Activated T-cell treated with anti-CD3 and anti-CD28 coated beads, Interleukin-2, amount 50 U/mL, for 4 hours (primary cell): ENCODE results near the gene C14orf39. TPM values are rescaled to one million over a fixed set of nuclear protein-coding genes. Genes with fewer than 3 reads are reported as not detected.
"Not testable (repeated sequence)": the region's sequence is repeated elsewhere in the genome, so short reads cannot be mapped to it uniquely, and the experiment has no call there.

ENCODE experiments used
- ATAC-seq, 2 donors: fragments of 200-7000 bp; cut with Tn5 transposase; one replicate each; pipeline ENCODE4 v1.10.0; 2021
- DNase-seq: peaks from one replicate; pipeline ENCODE4 v3.0.0-alpha.2; 2020
- H3K27me3 Mint-ChIP-seq: one replicate; pipeline ENCODE4 v1.8.0; 2021; ENCODE audit warnings: low read depth, mixed read lengths
- H3K36me3 Mint-ChIP-seq: one replicate; pipeline ENCODE4 v1.8.0; 2022; ENCODE audit warnings: mixed read lengths; ENCODE audit not compliant: insufficient read depth
- H3K4me1 Mint-ChIP-seq: one replicate; pipeline ENCODE4 v1.8.0; 2021; ENCODE audit warnings: low read depth, mixed read lengths
- H3K4me3 Mint-ChIP-seq: one replicate; pipeline ENCODE4 v1.8.0; 2021; ENCODE audit warnings: mild to moderate bottlenecking, moderate library complexity, mixed read lengths
- H3K9me3 Mint-ChIP-seq: one replicate; pipeline ENCODE4 v1.8.0; 2021; ENCODE audit warnings: mixed read lengths
- total RNA-seq, 3 donors: library from RNA; stranded (reverse); gene quantifications; one replicate each; pipeline ENCODE4 v1.2.1, GENCODE V29; 2021

The C14orf39 gene
- total RNA-seq, 3 donors from 2014 or later, result not detected

GRCh38 chr14:60420050-60420449 lies 65.8 kb downstream of the C14orf39 start:
- Mint-ChIP-seq H3K9me3 (no peaks in the 10 kb centered on the region), H3K36me3 (no peaks in the 10 kb centered on the region), H3K4me3 (no peak overlapping the region), H3K27me3 (no peaks in the 10 kb centered on the region), H3K4me1 (no peaks in the 10 kb centered on the region)
- DNase-seq (no peak), ATAC-seq (no peak)

DNA sequence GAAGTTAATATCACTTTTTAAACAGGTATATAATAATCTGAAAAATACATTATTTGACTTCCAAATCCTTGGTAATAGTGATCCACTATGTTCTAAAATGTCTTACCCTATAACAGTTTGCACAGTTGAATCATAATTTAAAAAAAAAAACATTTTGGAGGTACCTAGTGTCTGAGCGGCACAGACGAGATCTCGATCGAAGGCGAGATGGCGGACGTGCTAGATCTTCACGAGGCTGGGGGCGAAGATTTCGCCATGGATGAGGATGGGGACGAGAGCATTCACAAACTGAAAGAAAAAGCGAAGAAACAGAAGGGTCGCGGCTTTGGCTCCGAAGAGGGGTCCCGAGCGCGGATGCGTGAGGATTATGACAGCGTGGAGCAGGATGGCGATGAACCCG lies 88.3 kb downstream of the C14orf39 start:
- not testable (repeated sequence) for H3K4me1 Mint-ChIP-seq, H3K27me3 Mint-ChIP-seq, DNase-seq, H3K4me3 Mint-ChIP-seq, H3K36me3 Mint-ChIP-seq
- peaks cover 15% of the 10 kb centered on the region for H3K9me3 Mint-ChIP-seq
- ATAC-seq, result peak; percentile 63 to 73

DNA sequence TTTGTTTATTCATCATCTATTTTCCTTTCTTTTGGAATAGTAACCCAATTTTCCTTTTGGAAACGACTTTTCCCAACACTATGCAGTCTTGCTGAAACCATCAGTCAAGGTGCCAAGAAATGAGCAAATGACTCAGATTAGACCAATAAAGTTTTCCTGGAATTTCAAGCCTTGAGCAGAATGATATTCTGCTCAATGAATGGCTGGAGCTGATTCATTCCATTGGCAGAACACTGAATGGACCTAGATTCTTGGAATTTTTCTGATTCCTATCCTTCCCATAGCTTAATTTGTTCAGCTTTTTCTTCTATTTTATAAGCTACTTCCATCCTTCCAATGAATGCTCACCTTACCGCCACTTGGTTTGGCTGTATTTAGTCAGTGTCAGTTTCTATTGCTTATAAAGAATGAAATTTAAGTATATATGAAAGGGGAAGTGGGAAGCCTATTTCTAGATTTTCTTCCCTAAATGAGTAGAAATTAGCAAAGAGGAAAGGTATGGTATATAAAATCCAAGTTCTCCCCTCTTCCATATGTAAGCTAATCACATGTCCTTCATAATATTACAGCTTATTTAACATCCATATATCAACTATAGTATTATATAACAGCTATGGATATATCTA lies 89.0 kb downstream of the C14orf39 start:
- no peak for DNase-seq
- Mint-ChIP-seq H3K4me3 (no peak overlapping the region), H3K36me3 (no peaks in the 10 kb centered on the region), H3K4me1 (no peaks in the 10 kb centered on the region), H3K27me3 (peaks cover 9% of the 10 kb centered on the region), H3K9me3 (peaks cover 15% of the 10 kb centered on the region)
- ATAC-seq, result no peak

Other genes with a start within 250 kb of the C14orf39 start
- gene PPM1A, start 236.8 kb downstream of the C14orf39 start, total RNA-seq, result 10 to 100 TPM; 39.3 to 40.4 (median 40.0) TPM
- not detected for gene SIX6, start 23.1 kb upstream of the C14orf39 start, total RNA-seq
- not detected for gene SIX1, start 163.4 kb upstream of the C14orf39 start, total RNA-seq
- gene SIX4, start 238.3 kb upstream of the C14orf39 start, total RNA-seq, result under 1 TPM in 1 of 3 donors, not detected in 2; 0.11 TPM
- gene MNAT1, start 248.7 kb upstream of the C14orf39 start, total RNA-seq, result 10 to 100 TPM; 43.0 to 49.4 (median 43.4) TPM